HG02973 (cell line): ENCODE results near the gene ACTRT2.

Experiments
- ATAC-seq: cut with Tn5 transposase; IDR thresholded peaks from one replicate; pipeline ENCODE4 v1.9.1; 2021; ENCODE audit warnings: moderate library complexity; ENCODE audit not compliant: unreplicated experiment

The ACTRT2 gene

DNA sequence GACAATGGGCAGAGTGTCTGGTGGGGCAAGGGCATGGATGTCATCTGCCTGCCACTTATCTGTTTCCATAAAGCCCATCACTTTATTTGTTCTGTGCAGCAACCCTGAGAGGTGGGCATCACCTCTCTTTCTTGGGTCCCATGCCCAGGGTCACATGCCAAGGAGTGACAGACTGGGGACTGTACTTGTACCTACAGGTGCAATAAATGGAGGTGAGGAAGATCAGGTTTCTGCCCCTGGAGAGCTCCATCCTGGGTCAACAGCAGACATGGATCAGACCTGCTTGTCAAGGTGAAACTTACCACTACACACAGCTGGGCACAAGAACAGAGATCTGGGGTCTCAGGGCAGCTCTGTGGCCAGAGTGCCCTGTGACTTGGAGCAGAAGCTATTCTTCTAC is 29.3 kb downstream of the ACTRT2 start:
- no peak for ATAC-seq

GRCh38 chr1:3051270-3052268 is 30.3 kb downstream of the ACTRT2 start:
- ATAC-seq = no peak

DNA sequence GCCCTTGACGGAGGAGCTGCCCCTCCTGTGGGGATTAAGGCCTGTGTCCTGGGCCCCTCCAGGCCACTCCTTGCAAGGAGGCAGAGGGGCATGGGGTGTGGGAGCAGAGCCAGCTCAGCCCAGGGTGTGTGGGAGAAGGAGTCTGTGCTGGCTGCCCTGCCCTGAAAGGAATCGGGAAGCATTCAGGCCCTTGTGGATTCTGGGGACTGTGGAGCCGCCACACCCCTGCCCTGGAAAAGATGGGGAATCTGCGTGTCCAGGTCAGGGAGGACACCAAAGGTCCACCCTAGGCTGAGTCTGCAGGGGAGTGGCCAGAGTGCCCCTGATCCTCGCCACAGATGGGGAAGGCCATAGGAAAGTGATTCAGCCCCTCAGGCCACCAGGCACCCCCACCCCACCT is 31.2 kb downstream of the ACTRT2 start:
- no peak for ATAC-seq

DNA sequence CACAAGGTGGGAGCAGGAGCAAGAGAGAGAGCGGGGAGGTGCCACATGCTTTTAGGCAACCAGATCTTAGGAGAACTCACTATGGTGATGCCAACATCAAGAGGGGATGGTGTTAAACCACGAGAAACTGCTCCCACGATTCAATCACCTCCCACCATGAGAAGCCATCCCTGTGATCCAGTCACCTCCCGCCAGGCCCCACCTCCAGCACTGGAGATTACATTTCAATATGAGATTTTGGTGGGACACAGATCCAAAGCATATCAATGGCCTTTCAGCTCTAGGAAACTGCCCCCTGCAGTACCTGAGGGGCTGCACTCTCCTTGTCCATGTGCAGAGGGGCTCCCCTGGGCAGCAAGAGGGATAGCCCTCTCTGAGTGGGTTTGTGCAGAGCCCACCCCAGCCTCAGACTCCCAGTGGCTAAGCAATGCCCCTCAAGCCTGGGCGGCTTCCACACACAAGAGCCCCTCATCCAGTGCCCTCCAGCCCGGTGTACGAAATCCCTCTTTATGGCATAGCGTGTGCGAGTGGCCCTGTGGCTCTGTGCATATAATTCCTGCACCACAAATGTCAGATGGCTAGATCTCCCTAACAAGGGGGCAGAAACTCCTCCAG is 32.2 kb downstream of the ACTRT2 start:
- ATAC-seq = no peak

GRCh38 chr1:3053986-3054385 is 32.7 kb downstream of the ACTRT2 start:
- no peak for ATAC-seq

DNA sequence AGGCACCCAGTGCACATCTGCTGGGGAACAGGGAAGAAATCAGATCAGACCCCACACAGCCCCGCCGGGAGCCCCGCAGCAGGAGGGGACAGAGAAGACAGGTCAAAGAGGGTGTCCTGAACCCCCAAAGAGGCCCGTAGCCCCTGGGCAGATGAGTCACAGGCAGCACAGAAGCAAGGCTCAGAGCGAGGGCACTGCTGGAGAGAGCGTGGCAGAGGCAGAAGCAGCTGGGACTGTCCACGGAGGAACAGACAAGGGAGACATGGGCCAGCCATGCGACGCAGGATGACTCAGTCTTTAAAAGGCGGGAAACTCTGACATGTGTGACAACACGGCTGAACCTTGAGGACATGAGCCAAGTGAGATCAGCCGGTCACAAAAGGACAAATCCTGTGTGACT is 33.2 kb downstream of the ACTRT2 start:
- ATAC-seq = no peak

DNA sequence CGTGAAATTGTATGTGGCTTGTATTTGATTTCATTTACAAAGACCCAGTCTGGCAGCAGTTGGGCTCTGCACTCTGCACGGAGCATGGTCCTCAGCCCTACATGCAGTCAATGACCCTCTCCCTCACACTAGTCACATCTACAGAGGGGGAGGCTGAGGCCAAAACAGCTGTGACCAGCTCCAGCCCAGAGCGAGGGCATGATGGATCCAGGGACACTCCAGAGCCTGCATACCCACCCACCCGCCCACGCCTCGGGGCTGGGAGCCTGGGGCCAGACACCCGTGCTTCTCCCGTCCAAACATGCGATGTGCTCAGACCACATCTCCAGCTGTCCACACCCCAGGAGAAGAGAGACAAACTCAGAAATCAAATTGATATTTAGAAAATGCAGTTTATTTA is 33.8 kb downstream of the ACTRT2 start:
- no peak for ATAC-seq

- no peak for ATAC-seq
These were observed 35.4 kb downstream of the ACTRT2 start for GRCh38 chr1:3056641-3057040.

- ATAC-seq = no peak
These were observed 37.2 kb downstream of the ACTRT2 start for GRCh38 chr1:3058263-3059030.

DNA sequence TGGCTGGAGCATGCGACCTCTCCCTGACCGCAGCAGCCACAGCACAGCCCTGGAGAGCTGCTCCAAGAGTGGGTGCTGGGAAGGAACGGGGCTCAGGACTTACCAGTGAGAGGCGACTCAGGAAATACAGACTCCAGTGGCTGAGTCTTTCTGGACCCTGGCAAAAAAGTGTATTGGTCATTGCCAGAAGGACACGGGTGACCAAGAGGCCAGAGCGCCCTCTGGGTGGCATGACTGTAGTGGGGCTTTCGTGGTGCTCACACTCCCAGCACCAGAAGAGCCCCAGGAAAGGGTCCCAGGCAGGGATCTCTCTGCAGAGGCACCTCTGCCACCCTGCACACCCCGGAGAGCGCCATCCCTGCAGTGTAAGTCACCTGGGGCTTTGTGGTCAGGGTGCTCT is 38.9 kb downstream of the ACTRT2 start:
- ATAC-seq = no peak

- no peak for ATAC-seq
These were observed 39.6 kb downstream of the ACTRT2 start for GRCh38 chr1:3060601-3061551.

DNA sequence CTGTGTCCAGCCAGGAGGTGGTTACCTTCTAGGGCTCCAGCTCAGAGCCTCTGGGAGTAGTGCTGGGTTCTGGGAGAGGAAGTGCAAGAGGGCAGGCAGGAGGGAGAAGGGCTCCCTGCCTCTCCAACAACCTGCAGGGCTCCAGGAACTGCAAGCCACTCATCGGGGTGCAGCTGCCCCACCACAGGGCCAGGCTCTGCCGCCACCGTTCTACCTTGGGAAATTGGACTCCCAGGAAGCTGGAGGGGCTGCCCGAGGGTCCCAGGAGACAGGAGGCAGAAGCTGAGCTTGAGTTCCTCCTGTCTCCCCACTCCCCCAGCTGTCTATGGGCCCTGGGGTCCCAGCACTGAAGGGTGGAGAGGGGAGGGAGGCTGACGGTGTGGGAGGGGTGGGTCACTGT is 40.3 kb downstream of the ACTRT2 start:
- no peak for ATAC-seq

GRCh38 chr1:3061981-3062615 is 40.8 kb downstream of the ACTRT2 start:
- ATAC-seq = no peak

DNA sequence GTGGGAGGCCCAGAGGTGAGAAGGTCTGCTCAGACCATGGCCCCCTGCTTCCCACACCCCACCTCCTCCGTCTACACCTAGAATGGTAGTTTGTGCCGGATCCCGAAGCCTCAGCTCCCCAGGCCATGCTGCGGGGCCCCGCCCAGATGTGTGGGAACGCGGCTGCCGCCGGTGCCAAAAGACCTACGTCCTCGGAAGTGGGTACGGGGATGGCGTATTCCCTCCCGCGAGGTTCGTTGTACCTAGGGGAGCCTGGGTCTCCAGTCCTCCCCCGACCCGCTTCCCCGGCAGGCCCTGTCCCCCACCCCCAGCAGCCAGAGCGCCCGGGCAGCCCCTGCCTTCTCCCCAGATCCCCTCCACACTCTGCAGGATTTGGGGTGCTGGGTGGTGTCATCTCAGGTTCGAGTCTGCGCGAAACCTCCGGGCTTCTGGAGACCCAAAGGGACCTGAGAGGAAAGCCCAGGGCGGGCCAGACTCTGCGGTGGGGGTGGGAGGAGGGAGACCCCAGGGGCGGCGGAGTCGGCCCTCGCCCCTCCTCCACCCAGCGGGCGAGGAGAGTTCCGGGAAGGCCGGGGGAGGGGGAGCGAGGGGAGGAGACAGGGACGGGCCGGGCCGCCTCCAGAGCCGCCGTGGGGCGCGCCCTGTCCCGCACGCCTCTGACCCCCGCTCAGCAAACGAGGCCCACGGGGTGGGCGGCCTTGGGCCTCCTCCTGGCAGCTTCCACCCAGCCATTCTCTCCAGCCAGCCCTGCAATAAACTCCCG is 41.5 kb downstream of the ACTRT2 start:
- no peak for ATAC-seq

DNA sequence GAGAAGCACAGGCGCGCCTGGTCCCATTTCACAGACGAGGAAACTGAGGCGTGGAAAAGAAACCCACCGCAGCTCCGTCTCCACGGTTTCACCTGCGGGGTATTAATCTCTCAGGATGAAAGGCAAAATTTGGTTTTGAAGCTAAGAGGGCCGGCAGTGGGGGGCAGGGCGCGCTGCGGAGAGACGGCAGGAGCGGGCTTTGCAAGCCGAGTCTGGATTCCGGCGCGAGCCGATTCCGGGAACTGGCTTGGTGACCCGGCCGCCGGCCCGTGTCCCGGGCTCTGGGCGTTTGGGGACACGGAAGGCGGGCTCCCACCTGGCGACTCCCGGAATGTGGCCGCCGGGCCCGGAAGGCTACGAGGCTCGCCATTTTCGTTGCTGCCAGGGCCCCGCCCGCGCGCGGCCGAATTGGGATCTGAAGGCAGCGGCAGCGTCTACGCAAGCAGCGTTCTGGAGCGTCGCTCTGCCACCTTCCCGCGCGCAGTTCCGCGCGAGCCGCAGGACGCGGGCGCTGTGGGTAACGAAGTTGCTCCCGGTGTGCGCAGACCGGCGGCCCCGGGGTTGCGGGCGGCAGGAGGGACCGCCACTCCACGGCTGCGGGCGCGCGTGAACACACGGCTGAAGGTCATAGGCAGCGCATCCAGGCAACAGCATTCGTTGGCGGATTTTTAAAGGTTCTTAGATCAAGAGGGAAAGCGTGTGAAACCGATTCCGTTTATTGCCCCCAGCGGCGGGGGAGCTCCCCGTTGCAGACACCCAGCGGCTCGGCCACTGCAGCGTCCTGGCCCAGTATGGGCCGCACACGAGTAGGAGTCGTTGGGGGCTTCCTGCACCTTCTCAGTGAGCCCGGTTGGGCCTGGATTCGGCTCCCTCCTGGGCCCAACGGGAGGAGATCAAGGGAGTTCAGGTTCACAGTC is 42.4 kb downstream of the ACTRT2 start:
- no peak for ATAC-seq

GRCh38 chr1:3064296-3064850 is 43.1 kb downstream of the ACTRT2 start:
- no peak for ATAC-seq

GRCh38 chr1:3064901-3065300 is 43.6 kb downstream of the ACTRT2 start:
- ATAC-seq = no peak

DNA sequence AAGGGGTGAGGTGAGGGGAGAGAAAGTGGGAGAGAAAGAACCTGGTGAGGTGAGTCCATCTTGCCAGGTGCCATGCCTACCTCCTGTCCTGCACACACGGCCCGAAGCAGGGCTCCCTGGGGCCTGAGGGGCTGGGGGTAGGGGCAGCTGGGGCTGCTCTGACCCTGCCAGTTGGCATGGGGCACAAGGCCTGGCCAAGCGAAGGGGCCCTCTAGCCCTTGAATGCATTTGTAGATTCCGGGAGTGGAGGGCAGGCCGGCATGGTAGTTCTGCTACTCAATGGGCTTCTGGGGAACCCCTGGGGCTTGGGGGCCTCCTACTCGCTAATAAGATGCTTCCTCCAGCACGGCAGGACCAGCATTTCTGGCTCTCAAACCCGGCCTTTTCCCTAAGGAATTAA is 44.1 kb downstream of the ACTRT2 start:
- ATAC-seq = no peak
